NB4 (cell line): ENCODE measurements around the gene RNF212.

Experiments
- MYC ChIP-seq: IDR thresholded peaks from 2 replicates; pipeline ENCODE4 v1.6.1; 2011; ENCODE audit warnings: low read depth, low read length
- POLR2A ChIP-seq: IDR thresholded peaks from 2 replicates; pipeline ENCODE4 v1.6.1; 2011; ENCODE audit warnings: mild to moderate bottlenecking; ENCODE audit not compliant: insufficient read length; ENCODE audit errors: extremely low read depth
- TF ChIP-seq, protein P1 (sequence below): IDR thresholded peaks from one replicate; pipeline ENCODE4 v1.5.1; 2012; ENCODE audit warnings: low read depth, low read length

- TF ChIP-seq, protein P1, sequence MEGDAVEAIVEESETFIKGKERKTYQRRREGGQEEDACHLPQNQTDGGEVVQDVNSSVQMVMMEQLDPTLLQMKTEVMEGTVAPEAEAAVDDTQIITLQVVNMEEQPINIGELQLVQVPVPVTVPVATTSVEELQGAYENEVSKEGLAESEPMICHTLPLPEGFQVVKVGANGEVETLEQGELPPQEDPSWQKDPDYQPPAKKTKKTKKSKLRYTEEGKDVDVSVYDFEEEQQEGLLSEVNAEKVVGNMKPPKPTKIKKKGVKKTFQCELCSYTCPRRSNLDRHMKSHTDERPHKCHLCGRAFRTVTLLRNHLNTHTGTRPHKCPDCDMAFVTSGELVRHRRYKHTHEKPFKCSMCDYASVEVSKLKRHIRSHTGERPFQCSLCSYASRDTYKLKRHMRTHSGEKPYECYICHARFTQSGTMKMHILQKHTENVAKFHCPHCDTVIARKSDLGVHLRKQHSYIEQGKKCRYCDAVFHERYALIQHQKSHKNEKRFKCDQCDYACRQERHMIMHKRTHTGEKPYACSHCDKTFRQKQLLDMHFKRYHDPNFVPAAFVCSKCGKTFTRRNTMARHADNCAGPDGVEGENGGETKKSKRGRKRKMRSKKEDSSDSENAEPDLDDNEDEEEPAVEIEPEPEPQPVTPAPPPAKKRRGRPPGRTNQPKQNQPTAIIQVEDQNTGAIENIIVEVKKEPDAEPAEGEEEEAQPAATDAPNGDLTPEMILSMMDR, result no peak
- TF ChIP-seq POLR2A, result no peak
- no peak for TF ChIP-seq MYC
Measured at GRCh38 chr4:1105067-1105466, 8.3 kb downstream of the RNF212 start.
